GM23248 (cell line): Measurements from ENCODE around the gene PPM1L. TPM values are rescaled to one million over a fixed set of nuclear protein-coding genes. Genes with fewer than 3 reads are reported as not detected.

Experiments
- DNase-seq: peaks from one replicate; pipeline ENCODE4 v3.0.0-alpha.2; 2015
- H2AFZ ChIP-seq: fragments of 200-600 bp; sonication (generic); 2 replicates; pipeline ENCODE4 v1.6.1; 2016; ENCODE audit warnings: antibody characterized with exemption
- H3F3A ChIP-seq: fragments of 200-600 bp; sonication (generic); 2 replicates; pipeline ENCODE4 v1.6.1; 2016; ENCODE audit warnings: mild to moderate bottlenecking, antibody characterized with exemption, mixed run types; ENCODE audit not compliant: insufficient read depth
- H3K27ac ChIP-seq: fragments of 200-600 bp; sonication (generic); 2 replicates; pipeline ENCODE4 v1.5.1; 2016; ENCODE audit warnings: mild to moderate bottlenecking
- H3K27me3 ChIP-seq: fragments of 200-600 bp; sonication (generic); replicated peaks from 2 replicates; pipeline ENCODE4 v1.6.1; 2016; ENCODE audit warnings: mild to moderate bottlenecking; ENCODE audit not compliant: insufficient read depth
- H3K36me3 ChIP-seq: fragments of 200-600 bp; sonication (generic); 2 replicates; pipeline ENCODE4 v1.6.1; 2016; ENCODE audit warnings: low read depth, mild to moderate bottlenecking
- H3K4me1 ChIP-seq: fragments of 200-600 bp; sonication (generic); 2 replicates; pipeline ENCODE4 v1.6.1; 2016; ENCODE audit warnings: mild to moderate bottlenecking; ENCODE audit not compliant: insufficient read depth
- H3K4me2 ChIP-seq: fragments of 200-600 bp; sonication (generic); one replicate; pipeline ENCODE4 v1.6.1; 2016; ENCODE audit warnings: mild to moderate bottlenecking; ENCODE audit not compliant: unreplicated experiment
- H3K4me3 ChIP-seq: fragments of 200-600 bp; sonication (generic); 2 replicates; pipeline ENCODE4 v1.5.1; 2016; ENCODE audit warnings: mild to moderate bottlenecking
- H3K79me2 ChIP-seq: fragments of 200-600 bp; sonication (generic); 2 replicates; pipeline ENCODE4 v1.6.1; 2016; ENCODE audit warnings: mild to moderate bottlenecking; ENCODE audit not compliant: insufficient read depth
- H3K9ac ChIP-seq: fragments of 200-600 bp; sonication (generic); 2 replicates; pipeline ENCODE4 v1.6.1; 2016; ENCODE audit warnings: mild to moderate bottlenecking
- H3K9me2 ChIP-seq: fragments of 200-600 bp; sonication (generic); 2 replicates; pipeline ENCODE4 v1.6.1; 2016; ENCODE audit warnings: mixed run types, mild to moderate bottlenecking, moderate library complexity; ENCODE audit not compliant: insufficient read depth
- H3K9me3 ChIP-seq: fragments of 200-600 bp; sonication (generic); one replicate; pipeline ENCODE4 v1.6.1; 2017; ENCODE audit warnings: low read depth
- H4K20me1 ChIP-seq: fragments of 200-600 bp; sonication (generic); 2 replicates; pipeline ENCODE4 v1.6.0; 2016; ENCODE audit not compliant: insufficient read depth
- EZH2 ChIP-seq: fragments of 200-600 bp; sonication (generic); IDR thresholded peaks from 2 replicates; pipeline ENCODE4 v1.6.1; 2018; ENCODE audit warnings: antibody characterized with exemption, mild to moderate bottlenecking; ENCODE audit not compliant: insufficient read depth, poor library complexity, severe bottlenecking
- EZH2phosphoT487 ChIP-seq: fragments of 200-600 bp; sonication (generic); IDR thresholded peaks from 2 replicates; pipeline ENCODE4 v1.6.1; 2018; ENCODE audit warnings: antibody characterized with exemption, moderate library complexity, mild to moderate bottlenecking, low read depth; ENCODE audit not compliant: insufficient read depth
- WGBS, 2 experiments: methylation state at CpG; one replicate each; pipeline ENCODE4 v1.1.6; 2015 to 2017; ENCODE audit warnings: low lambda C conversion rate in 2 of 2, low coverage in 1 of 2; ENCODE audit errors: missing lambda C conversion rate in 2 of 2; 5-methylcytosine and 5-hydroxymethylcytosine counted together
- in situ Hi-C: fragments of 300-500 bp; cut with MboI; formaldehyde crosslinking; loops from 2 replicates; pipeline ENCODE4 v1.15.0; 2020
- polyA plus RNA-seq: library from polyadenylated mRNA; unstranded; fragments of >200 nt; fragmentation: Nextera tagmentation; extraction: Ambion mirVana; gene quantifications from 2 replicates; pipeline ENCODE4 v1.2.1, GENCODE V29; 2016
- total RNA-seq: library from RNA; depleted of rRNA; stranded (reverse); fragments of >200 nt; shearing (Covaris generic); gene quantifications from 2 replicates; pipeline ENCODE4 v1.2.3, GENCODE V29; 2014

Gene PPM1L
- total and polyA plus RNA-seq, 2 experiments from 2014 or later = under 0.01 to 0.26 TPM

DNA sequence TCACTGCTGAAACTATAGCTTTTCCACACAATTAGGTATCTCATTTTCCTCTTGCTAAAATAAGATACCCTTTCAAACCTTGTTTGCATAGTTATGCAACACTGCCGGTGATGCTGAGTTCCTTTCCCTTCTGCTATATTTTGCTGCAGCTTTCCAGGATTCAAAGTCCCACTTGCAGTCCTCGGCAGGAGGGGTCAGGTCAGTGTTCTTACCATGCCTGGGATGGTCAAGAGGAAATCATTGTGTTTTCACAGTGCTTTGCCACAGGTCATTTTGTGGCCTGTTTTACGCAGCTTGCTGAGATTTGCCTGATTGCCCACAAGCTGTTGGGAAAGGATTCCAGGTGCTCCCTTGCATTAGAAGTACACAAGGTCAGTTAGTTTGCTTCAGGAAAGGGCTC is 192.2 kb downstream of the PPM1L start:
- no peak overlapping the region for H3K4me3 ChIP-seq
- no peaks in the 10 kb centered on the region for H3F3A ChIP-seq
- no peaks in the 10 kb centered on the region for H3K9me2 ChIP-seq
- H3K27me3 ChIP-seq = peaks cover 14% of the 10 kb centered on the region; the same call in 1 of the 2 replicates
- H3K4me2 ChIP-seq = no peak overlapping the region
- no peaks in the 10 kb centered on the region for H3K36me3 ChIP-seq
- no peak overlapping the region for H3K9ac ChIP-seq
- in situ Hi-C loops = no loop called here
- WGBS, 2 experiments = 62 to 63% methylated on average over 3 of the region's 3 CpGs
- DNase-seq = no peak
- no peak overlapping the region for H3K27ac ChIP-seq
- no peaks in the 10 kb centered on the region for H3K4me1 ChIP-seq
- no peaks in the 10 kb centered on the region for H4K20me1 ChIP-seq
- H2AFZ ChIP-seq = no peak overlapping the region
- no peak for TF ChIP-seq EZH2
- TF ChIP-seq EZH2phosphoT487 = no peak
- no peaks in the 10 kb centered on the region for H3K79me2 ChIP-seq
- H3K9me3 ChIP-seq = no peaks in the 10 kb centered on the region

GRCh38 chr3:160949460-160949859 is 193.4 kb downstream of the PPM1L start:
- in situ Hi-C loops = no loop called here
- H3K79me2 ChIP-seq = no peaks in the 10 kb centered on the region
- H3K9me3 ChIP-seq = no peaks in the 10 kb centered on the region
- H3K27me3 ChIP-seq = peaks cover 14% of the 10 kb centered on the region; the same call in 1 of the 2 replicates
- H3F3A ChIP-seq = no peaks in the 10 kb centered on the region
- no peak overlapping the region for H2AFZ ChIP-seq
- H3K9ac ChIP-seq = no peak overlapping the region
- no peak overlapping the region for H3K4me2 ChIP-seq
- no peak for DNase-seq
- H4K20me1 ChIP-seq = no peaks in the 10 kb centered on the region
- no peaks in the 10 kb centered on the region for H3K36me3 ChIP-seq
- H3K4me3 ChIP-seq = no peak overlapping the region
- H3K27ac ChIP-seq = no peak overlapping the region
- H3K9me2 ChIP-seq = no peaks in the 10 kb centered on the region
- TF ChIP-seq EZH2phosphoT487 (no peak), EZH2 (no peak)
- WGBS, 2 experiments = 69 to 75% methylated on average over 4 of the region's 4 CpGs
- H3K4me1 ChIP-seq = no peaks in the 10 kb centered on the region

DNA sequence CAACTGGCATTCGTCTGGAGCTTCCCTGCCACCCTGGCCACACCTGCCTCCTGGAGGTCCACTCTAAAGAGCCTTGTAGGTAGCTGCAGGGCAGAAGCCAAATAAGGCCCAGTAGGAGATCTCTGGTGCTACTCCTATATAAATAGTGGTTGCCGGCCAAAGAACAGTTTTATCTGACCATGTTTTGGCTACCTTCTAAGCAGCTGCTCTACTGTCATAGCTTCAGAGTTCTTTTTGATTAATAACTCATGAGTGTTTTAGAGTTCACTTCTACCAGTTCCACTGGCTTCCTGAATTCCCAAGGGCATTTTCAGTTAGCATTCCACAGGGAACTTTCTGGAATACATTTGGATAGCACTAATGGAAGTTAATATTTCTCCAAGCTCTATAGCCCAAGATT is 194.5 kb downstream of the PPM1L start:
- H3K79me2 ChIP-seq = no peaks in the 10 kb centered on the region
- no peak overlapping the region for H2AFZ ChIP-seq
- H3K9me2 ChIP-seq = no peaks in the 10 kb centered on the region
- no peak overlapping the region for H3K9ac ChIP-seq
- no peaks in the 10 kb centered on the region for H3K9me3 ChIP-seq
- H3K27me3 ChIP-seq = peaks cover 14% of the 10 kb centered on the region; the same call in 1 of the 2 replicates
- no peak overlapping the region for H3K4me2 ChIP-seq
- TF ChIP-seq EZH2phosphoT487 = no peak
- TF ChIP-seq EZH2 = no peak
- no peak for DNase-seq
- no peaks in the 10 kb centered on the region for H3K4me1 ChIP-seq
- no peak overlapping the region for H3K27ac ChIP-seq
- no peaks in the 10 kb centered on the region for H3F3A ChIP-seq
- in situ Hi-C loops = loop anchor here (25.0 kb wide), 1 partner anchor 462 kb away; no protein-coding TSS in a partner anchor
- H3K4me3 ChIP-seq = no peak overlapping the region
- 36 to 37% methylated on average over 2 of the region's 2 CpGs for WGBS, 2 experiments
- no peaks in the 10 kb centered on the region for H3K36me3 ChIP-seq
- no peaks in the 10 kb centered on the region for H4K20me1 ChIP-seq

DNA sequence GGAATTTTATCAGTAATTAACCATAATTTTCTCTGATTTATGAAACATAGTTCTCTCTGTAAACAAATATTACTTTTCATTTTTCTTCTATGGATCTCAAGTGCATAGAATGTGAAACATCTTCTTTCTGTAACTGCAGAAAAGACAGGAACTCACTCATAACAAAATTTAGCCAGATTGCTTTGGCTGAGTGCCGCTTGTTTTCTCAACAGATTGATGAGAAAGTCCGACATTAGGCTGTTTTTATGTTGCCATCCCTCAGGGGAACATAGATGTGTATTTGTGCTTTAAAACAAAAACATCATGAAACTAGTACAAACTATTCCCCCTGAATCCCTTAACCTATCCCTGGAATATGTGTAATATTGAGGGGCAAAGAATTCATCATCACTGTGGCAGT is 194.9 kb downstream of the PPM1L start:
- H3K36me3 ChIP-seq = no peaks in the 10 kb centered on the region
- H3K27ac ChIP-seq = no peak overlapping the region
- no peaks in the 10 kb centered on the region for H4K20me1 ChIP-seq
- H3K9ac ChIP-seq = no peak overlapping the region
- no peaks in the 10 kb centered on the region for H3K9me3 ChIP-seq
- no peak overlapping the region for H3K4me3 ChIP-seq
- no peaks in the 10 kb centered on the region for H3K4me1 ChIP-seq
- no peak overlapping the region for H2AFZ ChIP-seq
- no peak for DNase-seq
- no peaks in the 10 kb centered on the region for H3K9me2 ChIP-seq
- no peak for TF ChIP-seq EZH2
- TF ChIP-seq EZH2phosphoT487 = no peak
- WGBS, 2 experiments = 38 to 52% methylated on average over 2 of the region's 2 CpGs
- no peaks in the 10 kb centered on the region for H3F3A ChIP-seq
- H3K4me2 ChIP-seq = no peak overlapping the region
- in situ Hi-C loops = loop anchor here (25.0 kb wide), 1 partner anchor 461 kb away; no protein-coding TSS in a partner anchor
- peaks cover 14% of the 10 kb centered on the region; the same call in 1 of the 2 replicates for H3K27me3 ChIP-seq
- H3K79me2 ChIP-seq = no peaks in the 10 kb centered on the region
